Measurements from ENCODE around the gene EMID1.

EMID1 gene

GRCh38 chr22:29209624-29209929 lies 3.9 kb downstream of the EMID1 start:
- Histone ChIP-seq H3K36me3 (replicated peaks) (no peaks in the 10 kb centered on the region), H3K27ac (no peak overlapping the region), H3K4me3 (ENCODE audit: low read depth, low read length) (no peak overlapping the region), H3K27me3 (replicated peaks) (peaks cover 3% of the 10 kb centered on the region)
- no peak for TF ChIP-seq CTCF (IDR thresholded peaks at IDR 0.05; ENCODE audit: low read depth, low read length, missing control alignments)
- in situ Hi-C loops (cut with HindIII; ENCODE audit: low pct_ligation_motif_present, low sequenced_read_pairs): no loop called here
- no peak for DNase-seq

GRCh38 chr22:29211066-29211465 lies 5.4 kb downstream of the EMID1 start:
- no peaks in the 10 kb centered on the region for H3K36me3 ChIP-seq (replicated peaks)
- H3K4me3 ChIP-seq (ENCODE audit: low read depth, low read length): no peak overlapping the region
- TF ChIP-seq CTCF (IDR thresholded peaks at IDR 0.05; ENCODE audit: low read depth, low read length, missing control alignments): no peak
- no peak for DNase-seq
- no peak overlapping the region for H3K27ac ChIP-seq
- in situ Hi-C loops (cut with HindIII; ENCODE audit: low pct_ligation_motif_present, low sequenced_read_pairs): no loop called here
- H3K27me3 ChIP-seq (replicated peaks): peaks cover 2% of the 10 kb centered on the region

- Histone ChIP-seq H3K36me3 (replicated peaks) (no peaks in the 10 kb centered on the region), H3K27ac (no peak overlapping the region), H3K27me3 (replicated peaks) (no peaks in the 10 kb centered on the region), H3K4me3 (ENCODE audit: low read depth, low read length) (no peak overlapping the region)
- no peak for DNase-seq
- TF ChIP-seq CTCF (IDR thresholded peaks at IDR 0.05; ENCODE audit: low read depth, low read length, missing control alignments): no peak
- in situ Hi-C loops (cut with HindIII; ENCODE audit: low pct_ligation_motif_present, low sequenced_read_pairs): no loop called here
These were observed 5.8 kb downstream of the EMID1 start for GRCh38 chr22:29211466-29211865.

- no peaks in the 10 kb centered on the region for H3K27me3 ChIP-seq (replicated peaks)
- no peak overlapping the region for H3K27ac ChIP-seq
- no peaks in the 10 kb centered on the region for H3K36me3 ChIP-seq (replicated peaks)
- no peak for DNase-seq
- in situ Hi-C loops (cut with HindIII; ENCODE audit: low pct_ligation_motif_present, low sequenced_read_pairs): no loop called here
- no peak for TF ChIP-seq CTCF (IDR thresholded peaks at IDR 0.05; ENCODE audit: low read depth, low read length, missing control alignments)
- H3K4me3 ChIP-seq (ENCODE audit: low read depth, low read length): no peak overlapping the region
These were observed 7.0 kb downstream of the EMID1 start for GRCh38 chr22:29212743-29213142.

GRCh38 chr22:29213493-29213892 lies 7.8 kb downstream of the EMID1 start:
- Histone ChIP-seq H3K27me3 (replicated peaks) (no peaks in the 10 kb centered on the region), H3K4me3 (ENCODE audit: low read depth, low read length) (no peak overlapping the region), H3K36me3 (replicated peaks) (no peaks in the 10 kb centered on the region), H3K27ac (no peak overlapping the region)
- TF ChIP-seq CTCF (IDR thresholded peaks at IDR 0.05; ENCODE audit: low read depth, low read length, missing control alignments): no peak
- DNase-seq: no peak
- in situ Hi-C loops (cut with HindIII; ENCODE audit: low pct_ligation_motif_present, low sequenced_read_pairs): no loop called here

GRCh38 chr22:29214232-29214631 lies 8.5 kb downstream of the EMID1 start:
- Histone ChIP-seq H3K4me3 (ENCODE audit: low read depth, low read length) (no peak overlapping the region), H3K27me3 (replicated peaks) (no peaks in the 10 kb centered on the region), H3K27ac (no peak overlapping the region), H3K36me3 (replicated peaks) (no peaks in the 10 kb centered on the region)
- in situ Hi-C loops (cut with HindIII; ENCODE audit: low pct_ligation_motif_present, low sequenced_read_pairs): no loop called here
- TF ChIP-seq CTCF (IDR thresholded peaks at IDR 0.05; ENCODE audit: low read depth, low read length, missing control alignments): no peak
- DNase-seq: no peak

Data from brain microvascular endothelial cell (primary cell).